Epithelial cell of esophagus (primary cell): ENCODE results near the gene PCCB.

Experiments used
- DNase-seq: peaks from one replicate; pipeline ENCODE4 v3.0.0; 2010; ENCODE audit warnings: low read depth
- H3K4me3 ChIP-seq: 2 replicates; pipeline ENCODE4 v1.5.1; 2011; ENCODE audit warnings: mild to moderate bottlenecking, low read length, control low read depth
- CTCF ChIP-seq: IDR thresholded peaks from 2 replicates; pipeline ENCODE4 v1.5.1; 2011; ENCODE audit warnings: low read depth, mild to moderate bottlenecking, low read length, control low read depth, inconsistent platforms; ENCODE audit not compliant: insufficient read depth; ENCODE audit errors: missing control alignments

The PCCB gene

GRCh38 chr3:136276049-136276755 lies 26.1 kb downstream of the PCCB start:
- peak; percentile 87 for DNase-seq
- no peak overlapping the region for H3K4me3 ChIP-seq
- peak; percentile 43 for TF ChIP-seq CTCF

- DNase-seq: no peak
- no peak for TF ChIP-seq CTCF
- no peak overlapping the region for H3K4me3 ChIP-seq
These were observed 27.0 kb downstream of the PCCB start for GRCh38 chr3:136277115-136277514.

- no peak for TF ChIP-seq CTCF
- no peak overlapping the region for H3K4me3 ChIP-seq
These were observed 27.5 kb downstream of the PCCB start for GRCh38 chr3:136277634-136278033.

DNA sequence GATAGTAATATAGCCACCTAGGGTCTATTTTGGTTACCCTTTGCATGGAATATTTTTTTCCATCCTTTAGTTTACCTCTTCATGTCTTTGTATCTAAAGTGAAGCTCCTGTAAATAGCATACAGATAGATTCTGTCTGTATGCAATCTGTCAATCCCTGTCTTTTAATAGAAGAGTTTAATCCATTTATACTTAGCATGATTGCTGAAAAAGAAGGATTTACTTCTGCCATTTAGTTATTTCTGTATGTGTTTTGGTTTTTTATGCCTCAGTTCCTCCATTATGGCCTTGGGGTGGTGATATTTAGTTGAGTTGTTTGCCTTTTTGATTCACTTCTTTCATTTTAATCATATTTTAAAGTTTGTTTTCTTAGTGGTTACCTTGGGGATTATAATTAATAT lies 29.0 kb downstream of the PCCB start:
- DNase-seq: no peak
- no peak overlapping the region for H3K4me3 ChIP-seq
- no peak for TF ChIP-seq CTCF

More at GRCh38 chr3:136277634-136278033, 27.5 kb downstream of the PCCB start:
- DNase-seq: no peak

DNA sequence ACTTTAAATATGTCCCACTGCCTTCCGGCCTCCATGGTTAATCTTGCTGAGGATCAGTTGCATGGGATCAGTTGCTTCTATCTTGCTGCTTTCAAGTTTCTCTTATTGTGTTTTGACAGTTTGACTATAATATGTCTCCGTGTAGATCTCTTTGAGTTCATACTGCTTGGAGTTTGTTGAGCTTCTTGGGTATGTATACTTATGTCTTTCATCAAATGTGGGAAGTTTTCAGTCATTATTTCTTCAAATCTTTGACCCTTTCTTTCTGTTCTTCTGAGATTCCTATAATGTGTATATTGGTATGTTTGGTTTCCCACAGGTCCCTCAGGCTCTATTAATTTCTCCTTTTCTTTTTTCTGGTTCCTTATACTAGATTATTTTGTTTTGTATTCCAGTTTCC lies 30.8 kb downstream of the PCCB start:
- DNase-seq: no peak
- no peak for TF ChIP-seq CTCF
- H3K4me3 ChIP-seq: no peak overlapping the region

DNA sequence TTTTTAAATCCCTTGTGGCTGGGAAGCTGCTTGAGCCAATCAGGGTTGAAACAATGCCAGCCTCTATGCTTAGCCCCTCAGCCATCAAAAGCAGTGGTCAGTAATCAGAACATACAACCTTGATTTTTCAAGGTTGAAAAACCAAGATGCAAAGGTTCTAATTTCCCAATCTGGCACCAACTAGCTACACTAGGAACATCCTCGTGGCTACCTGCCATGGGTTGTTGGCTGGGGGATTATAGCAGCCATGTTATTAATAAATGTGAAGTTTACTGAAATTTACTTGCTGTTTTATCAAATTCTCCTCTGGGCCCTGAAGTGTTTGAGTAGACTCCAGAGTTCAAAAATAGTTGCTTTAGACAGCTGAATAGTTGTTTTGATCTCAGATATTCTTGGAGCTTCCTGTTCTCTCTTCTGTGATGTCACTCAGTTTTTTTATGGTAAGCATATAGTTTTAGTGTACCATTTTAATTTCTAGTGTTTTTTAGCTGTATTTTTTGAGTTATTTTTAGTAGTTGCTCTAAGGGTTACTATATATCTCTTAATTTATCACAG lies 31.9 kb downstream of the PCCB start:
- TF ChIP-seq CTCF: no peak
- no peak for DNase-seq
- H3K4me3 ChIP-seq: no peak overlapping the region

GRCh38 chr3:136283627-136284026 lies 33.5 kb downstream of the PCCB start:
- TF ChIP-seq CTCF: no peak
- H3K4me3 ChIP-seq: no peak overlapping the region
- no peak for DNase-seq
